HFF-Myc (cell line): ENCODE measurements around the gene P2RX2.

Experiments used
- DNase-seq: peaks from one replicate; pipeline ENCODE4 v3.0.0-alpha.2; 2011; ENCODE audit warnings: low read depth; ENCODE audit errors: extremely low read depth
- H3K4me3 ChIP-seq: replicated peaks from 2 replicates; pipeline ENCODE4 v1.5.1; 2011; ENCODE audit warnings: low read depth, mild to moderate bottlenecking, control low read depth, low read length
- TF ChIP-seq, protein P1 (sequence below): IDR thresholded peaks from 2 replicates; pipeline ENCODE4 v1.5.1; 2012; ENCODE audit warnings: mild to moderate bottlenecking, low read depth, low read length, control low read depth; ENCODE audit errors: missing control alignments

Gene P2RX2

GRCh38 chr12:132601171-132601883, 17.2 kb upstream of the P2RX2 start:
- H3K4me3 ChIP-seq = no peak overlapping the region
- TF ChIP-seq, protein P1, sequence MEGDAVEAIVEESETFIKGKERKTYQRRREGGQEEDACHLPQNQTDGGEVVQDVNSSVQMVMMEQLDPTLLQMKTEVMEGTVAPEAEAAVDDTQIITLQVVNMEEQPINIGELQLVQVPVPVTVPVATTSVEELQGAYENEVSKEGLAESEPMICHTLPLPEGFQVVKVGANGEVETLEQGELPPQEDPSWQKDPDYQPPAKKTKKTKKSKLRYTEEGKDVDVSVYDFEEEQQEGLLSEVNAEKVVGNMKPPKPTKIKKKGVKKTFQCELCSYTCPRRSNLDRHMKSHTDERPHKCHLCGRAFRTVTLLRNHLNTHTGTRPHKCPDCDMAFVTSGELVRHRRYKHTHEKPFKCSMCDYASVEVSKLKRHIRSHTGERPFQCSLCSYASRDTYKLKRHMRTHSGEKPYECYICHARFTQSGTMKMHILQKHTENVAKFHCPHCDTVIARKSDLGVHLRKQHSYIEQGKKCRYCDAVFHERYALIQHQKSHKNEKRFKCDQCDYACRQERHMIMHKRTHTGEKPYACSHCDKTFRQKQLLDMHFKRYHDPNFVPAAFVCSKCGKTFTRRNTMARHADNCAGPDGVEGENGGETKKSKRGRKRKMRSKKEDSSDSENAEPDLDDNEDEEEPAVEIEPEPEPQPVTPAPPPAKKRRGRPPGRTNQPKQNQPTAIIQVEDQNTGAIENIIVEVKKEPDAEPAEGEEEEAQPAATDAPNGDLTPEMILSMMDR = no peak
- no peak for DNase-seq

GRCh38 chr12:132602572-132603239, 15.9 kb upstream of the P2RX2 start:
- no peak overlapping the region for H3K4me3 ChIP-seq
- TF ChIP-seq, protein P1 = no peak
- no peak for DNase-seq

- H3K4me3 ChIP-seq = no peak overlapping the region
- DNase-seq = no peak
- TF ChIP-seq, protein P1 = no peak
These were observed 15.1 kb upstream of the P2RX2 start for GRCh38 chr12:132603240-132604150.

- no peak for DNase-seq
- TF ChIP-seq, protein P1 = no peak
- no peak overlapping the region for H3K4me3 ChIP-seq
These were observed 14.4 kb upstream of the P2RX2 start for GRCh38 chr12:132604151-132604618.

DNA sequence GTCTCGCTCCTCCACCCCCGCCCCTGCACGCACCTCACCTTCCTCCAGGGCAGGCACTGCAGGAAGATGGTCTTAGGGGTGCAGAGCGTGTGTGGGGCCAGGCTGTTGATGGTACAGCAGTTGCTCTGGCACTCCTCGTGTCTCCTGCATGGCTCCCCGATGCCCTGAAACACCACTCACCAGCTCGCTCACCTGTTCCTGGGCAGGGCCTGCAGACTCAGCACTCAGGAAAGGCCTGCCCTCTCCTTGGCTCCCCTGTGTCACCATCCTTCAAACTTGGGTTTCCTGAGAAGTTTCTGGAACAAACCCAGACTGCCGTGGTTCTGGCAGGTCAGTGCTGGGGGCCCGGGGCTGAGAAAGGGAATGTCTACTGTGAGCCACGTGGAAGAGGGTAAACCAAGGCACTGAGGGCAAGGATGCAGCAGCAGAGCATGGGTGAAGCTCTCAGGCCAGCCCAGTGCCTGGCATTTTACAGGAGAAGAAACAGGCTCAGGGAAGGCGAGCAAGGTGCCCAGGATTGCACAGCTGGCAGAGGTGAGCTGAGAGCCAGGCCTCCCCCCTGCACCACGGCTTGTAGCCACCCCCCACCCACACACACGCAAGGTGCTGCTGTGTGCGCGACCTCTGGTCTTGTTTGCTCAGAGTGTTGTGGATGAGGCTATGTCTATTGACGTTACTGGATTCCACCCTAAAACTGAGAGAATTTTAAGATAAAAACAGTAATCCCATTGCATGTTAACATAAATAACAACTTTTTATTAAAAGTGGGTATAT, 13.7 kb upstream of the P2RX2 start:
- no peak for DNase-seq
- no peak overlapping the region for H3K4me3 ChIP-seq
- TF ChIP-seq, protein P1 = no peak

GRCh38 chr12:132605892-132606291, 12.7 kb upstream of the P2RX2 start:
- no peak overlapping the region for H3K4me3 ChIP-seq
- no peak for DNase-seq
- TF ChIP-seq, protein P1 = no peak
